HEK293 (cell line): ENCODE measurements around the gene PDE4B.

Experiments
- CTCF ChIA-PET: fragments of 350-600 bp; formaldehyde crosslinking; extraction: SDS; loops from one replicate; lab custom pipeline; 2021; ENCODE audit warnings: antibody characterized with exemption; lab: Yijun Ruan, JAX
- POLR2A ChIA-PET: fragments of 300-600 bp; formaldehyde crosslinking; extraction: SDS; loops from one replicate; lab custom pipeline; 2020; ENCODE audit warnings: antibody characterized with exemption, inconsistent platforms; lab: Yijun Ruan, JAX
- H3K27ac ChIP-seq: fragments of 200-500 bp; sonication (Bioruptor generic); 2 replicates; pipeline ENCODE4 v1.5.1; 2014; ENCODE audit warnings: low read depth, low read length, control low read depth, inconsistent platforms; ENCODE audit errors: extremely low read depth
- H3K36me3 ChIP-seq, 2 experiments: fragments of 200-500 bp in 1 of 2; sonication (Bioruptor generic) in 1 of 2; 1 replicate in 1 of 2; 2 replicates in 1 of 2; pipeline ENCODE4 v1.5.1; 2014 to 2017; ENCODE audit warnings: inconsistent platforms in 2 of 2, low read length in 2 of 2; ENCODE audit not compliant: control insufficient read depth in 2 of 2, insufficient read depth in 1 of 2
- H3K4me1 ChIP-seq: fragments of 200-500 bp; sonication (Bioruptor generic); 2 replicates; pipeline ENCODE4 v1.5.1; 2014; ENCODE audit warnings: mild to moderate bottlenecking, low read length, inconsistent platforms; ENCODE audit not compliant: control insufficient read depth, insufficient read depth
- H3K4me3 ChIP-seq: 2 replicates; pipeline ENCODE4 v1.5.1; 2011; ENCODE audit warnings: low read depth, mild to moderate bottlenecking, control low read depth, low read length, moderate library complexity
- H3K9me3 ChIP-seq: fragments of 200-500 bp; sonication (Bioruptor generic); 2 replicates; pipeline ENCODE4 v1.5.1; 2014; ENCODE audit warnings: low read depth, low read length, inconsistent platforms; ENCODE audit not compliant: control insufficient read depth, insufficient read depth
- CTCF ChIP-seq: fragments of 450-650 bp; formaldehyde crosslinking; IDR thresholded peaks from 2 replicates; pipeline ENCODE4 v1.5.1; 2016; ENCODE audit warnings: missing biosample characterization, missing genetic modification characterization
- KLF16 ChIP-seq: fragments of 450-650 bp; formaldehyde crosslinking; IDR thresholded peaks from 2 replicates; pipeline ENCODE4 v1.5.1; 2017; ENCODE audit warnings: missing biosample characterization, missing genetic modification characterization
- PRDM6 ChIP-seq: fragments of 450-650 bp; formaldehyde crosslinking; IDR thresholded peaks from 2 replicates; pipeline ENCODE4 v1.5.1; 2017; ENCODE audit warnings: missing biosample characterization, missing genetic modification characterization
- WT1 ChIP-seq: fragments of 450-650 bp; formaldehyde crosslinking; IDR thresholded peaks from 2 replicates; pipeline ENCODE4 v1.5.1; 2016; ENCODE audit warnings: missing biosample characterization, missing genetic modification characterization
- ZFP3 ChIP-seq: fragments of 450-650 bp; formaldehyde crosslinking; IDR thresholded peaks from 2 replicates; pipeline ENCODE4 v1.5.1; 2016; ENCODE audit warnings: low read depth, missing biosample characterization, missing genetic modification characterization
- ZNF114 ChIP-seq: fragments of 450-650 bp; formaldehyde crosslinking; IDR thresholded peaks from 2 replicates; pipeline ENCODE4 v1.5.0; 2017; ENCODE audit warnings: missing biosample characterization, missing genetic modification characterization
- ZNF146 ChIP-seq: fragments of 450-650 bp; formaldehyde crosslinking; IDR thresholded peaks from 2 replicates; pipeline ENCODE4 v1.5.1; 2016; ENCODE audit warnings: missing biosample characterization, missing genetic modification characterization
- ZNF239 ChIP-seq: fragments of 450-650 bp; formaldehyde crosslinking; IDR thresholded peaks from 2 replicates; pipeline ENCODE4 v1.5.1; 2016; ENCODE audit warnings: missing biosample characterization, missing genetic modification characterization
- ZNF423 ChIP-seq: fragments of 450-650 bp; formaldehyde crosslinking; IDR thresholded peaks from 2 replicates; pipeline ENCODE4 v1.5.1; 2016; ENCODE audit warnings: missing biosample characterization, missing genetic modification characterization
- ZNF555 ChIP-seq: fragments of 450-650 bp; formaldehyde crosslinking; conservative IDR thresholded peaks from 2 replicates; pipeline ENCODE4 v1.5.1; 2017; ENCODE audit warnings: missing biosample characterization, mild to moderate bottlenecking, missing genetic modification characterization, inconsistent platforms
- ZNF571 ChIP-seq: fragments of 450-650 bp; formaldehyde crosslinking; IDR thresholded peaks from 2 replicates; pipeline ENCODE4 v1.5.0; 2017; ENCODE audit warnings: missing biosample characterization, missing genetic modification characterization
- ZNF658 ChIP-seq: fragments of 450-650 bp; formaldehyde crosslinking; IDR thresholded peaks from 2 replicates; pipeline ENCODE4; 2016; ENCODE audit warnings: missing biosample characterization, missing genetic modification characterization
- ZNF704 ChIP-seq: fragments of 450-650 bp; formaldehyde crosslinking; IDR thresholded peaks from 2 replicates; pipeline ENCODE4 v1.5.1; 2016; ENCODE audit warnings: missing biosample characterization, missing genetic modification characterization
- ZNF768 ChIP-seq: fragments of 450-650 bp; formaldehyde crosslinking; IDR thresholded peaks from 2 replicates; pipeline ENCODE4 v1.5.1; 2018; ENCODE audit warnings: missing biosample characterization, mild to moderate bottlenecking, missing genetic modification characterization
- ZNF792 ChIP-seq: fragments of 450-650 bp; formaldehyde crosslinking; IDR thresholded peaks from 2 replicates; pipeline ENCODE4 v1.5.1; 2016; ENCODE audit warnings: missing biosample characterization, missing genetic modification characterization
- ZNF830 ChIP-seq: fragments of 450-650 bp; IDR thresholded peaks from 2 replicates; pipeline ENCODE4 v1.5.0; 2018; ENCODE audit warnings: missing biosample characterization, missing genetic modification characterization, low read depth, mild to moderate bottlenecking, moderate library complexity
- ZSCAN30 ChIP-seq: fragments of 450-650 bp; IDR thresholded peaks from 2 replicates; pipeline ENCODE4 v1.5.1; 2018; ENCODE audit warnings: missing biosample characterization, mild to moderate bottlenecking, missing genetic modification characterization, moderate library complexity
- ZSCAN4 ChIP-seq: fragments of 450-650 bp; formaldehyde crosslinking; IDR thresholded peaks from 2 replicates; pipeline ENCODE4 v1.5.1; 2017; ENCODE audit warnings: missing biosample characterization, missing genetic modification characterization
- TF ChIP-seq, protein P1 (sequence below): fragments of 450-650 bp; formaldehyde crosslinking; IDR thresholded peaks from 2 replicates; pipeline ENCODE4 v1.5.1; 2016; ENCODE audit warnings: missing biosample characterization, missing genetic modification characterization

Gene PDE4B

GRCh38 chr1:66335125-66335524, 542.4 kb downstream of the PDE4B start:
- ChIA-PET POLR2A (no interaction called here), CTCF (no interaction called here)
- H3K27ac ChIP-seq: no peak overlapping the region
- H3K36me3 ChIP-seq: no peaks in the 10 kb centered on the region
- no peak for TF ChIP-seq ZNF571 (tag by site-specific recombination)
- TF ChIP-seq, protein P1, sequence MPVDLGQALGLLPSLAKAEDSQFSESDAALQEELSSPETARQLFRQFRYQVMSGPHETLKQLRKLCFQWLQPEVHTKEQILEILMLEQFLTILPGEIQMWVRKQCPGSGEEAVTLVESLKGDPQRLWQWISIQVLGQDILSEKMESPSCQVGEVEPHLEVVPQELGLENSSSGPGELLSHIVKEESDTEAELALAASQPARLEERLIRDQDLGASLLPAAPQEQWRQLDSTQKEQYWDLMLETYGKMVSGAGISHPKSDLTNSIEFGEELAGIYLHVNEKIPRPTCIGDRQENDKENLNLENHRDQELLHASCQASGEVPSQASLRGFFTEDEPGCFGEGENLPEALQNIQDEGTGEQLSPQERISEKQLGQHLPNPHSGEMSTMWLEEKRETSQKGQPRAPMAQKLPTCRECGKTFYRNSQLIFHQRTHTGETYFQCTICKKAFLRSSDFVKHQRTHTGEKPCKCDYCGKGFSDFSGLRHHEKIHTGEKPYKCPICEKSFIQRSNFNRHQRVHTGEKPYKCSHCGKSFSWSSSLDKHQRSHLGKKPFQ (tag by site-specific recombination): no peak
- no peak for TF ChIP-seq ZSCAN30
- no peak for TF ChIP-seq ZNF768 (tag by site-specific recombination)
- TF ChIP-seq ZNF114: no peak
- no peak for TF ChIP-seq KLF16
- TF ChIP-seq WT1 (tag by site-specific recombination): no peak
- H3K9me3 ChIP-seq: no peaks in the 10 kb centered on the region
- H3K4me1 ChIP-seq: peaks cover 5% of the 10 kb centered on the region; the same call in 1 of the 2 replicates
- no peak overlapping the region for H3K4me3 ChIP-seq

DNA sequence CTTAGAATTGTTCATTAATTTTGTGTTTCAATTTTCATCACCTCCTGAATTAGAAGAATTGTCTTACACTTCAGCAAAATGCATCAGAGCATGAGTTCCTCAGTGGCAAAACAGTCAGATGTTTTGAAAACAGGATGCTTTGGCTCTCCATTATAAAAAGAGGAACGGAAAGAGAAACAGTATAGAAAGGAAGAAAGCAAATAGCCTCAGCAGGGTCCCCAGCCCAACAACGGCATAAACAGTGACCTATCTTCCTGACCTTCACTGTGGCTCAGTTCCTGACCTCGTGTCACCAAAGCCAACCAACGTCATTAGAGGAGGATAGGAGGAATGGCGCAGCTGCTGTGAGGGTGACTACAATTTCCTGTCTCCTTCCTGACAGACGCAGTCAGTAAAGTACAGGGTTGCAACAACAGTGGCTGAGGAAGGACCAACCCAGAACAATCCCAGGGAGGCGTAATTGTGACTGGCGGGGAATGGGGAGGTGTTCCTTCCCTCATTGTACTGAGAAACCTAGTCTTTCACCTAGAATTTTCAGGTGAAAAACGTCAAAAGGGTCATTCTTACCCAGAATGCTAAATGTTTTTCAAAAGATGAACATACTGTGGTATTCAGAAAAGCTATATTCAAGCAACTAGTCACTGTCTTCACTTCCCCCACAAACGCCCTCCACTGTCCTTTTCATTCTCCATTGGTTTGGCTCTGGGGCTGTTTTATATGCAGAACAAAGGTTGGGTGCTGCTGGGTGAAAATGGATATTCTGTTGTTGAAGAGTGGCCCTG, 543.4 kb downstream of the PDE4B start:
- CTCF ChIA-PET: interaction anchor here (0.9 kb wide), 1 partner anchor 41 kb away, joined by 3 read pairs; no protein-coding TSS in a partner anchor
- H3K27ac ChIP-seq: no peak overlapping the region
- H3K4me1 ChIP-seq: peaks cover 5% of the 10 kb centered on the region; the same call in 1 of the 2 replicates
- H3K4me3 ChIP-seq: no peak overlapping the region
- no peaks in the 10 kb centered on the region for H3K36me3 ChIP-seq
- TF ChIP-seq PRDM6 (tag by site-specific recombination): no peak
- TF ChIP-seq ZFP3: no peak
- TF ChIP-seq ZNF792: no peak
- no peak for TF ChIP-seq ZNF423 (tag by site-specific recombination)
- TF ChIP-seq CTCF (tag by site-specific recombination): no peak
- H3K9me3 ChIP-seq: no peaks in the 10 kb centered on the region
- POLR2A ChIA-PET: no interaction called here

- H3K36me3 ChIP-seq: no peaks in the 10 kb centered on the region
- no peak overlapping the region for H3K27ac ChIP-seq
Measured at GRCh38 chr1:66336641-66336990, 543.9 kb downstream of the PDE4B start.

More at GRCh38 chr1:66336641-66336990, 543.9 kb downstream of the PDE4B start:
- ChIA-PET CTCF (interaction anchor here (0.9 kb wide), 1 partner anchor 40 kb away, joined by 3 read pairs; no protein-coding TSS in a partner anchor), POLR2A (no interaction called here)
- H3K4me1 ChIP-seq: peaks cover 5% of the 10 kb centered on the region; the same call in 1 of the 2 replicates
- no peak for TF ChIP-seq ZNF704 (tag by site-specific recombination)
- TF ChIP-seq ZNF239: no peak
- no peak for TF ChIP-seq ZNF555 (tag by site-specific recombination)
- no peak for TF ChIP-seq ZNF658 (tag by site-specific recombination)
- TF ChIP-seq ZNF830 (tag by site-specific recombination): no peak
- TF ChIP-seq ZNF146 (tag by site-specific recombination): no peak
- no peak for TF ChIP-seq ZSCAN4 (tag by site-specific recombination)
- TF ChIP-seq, all 188 proteins: peak for 0
- Histone ChIP-seq H3K9me3 (no peaks in the 10 kb centered on the region), H3K4me3 (no peak overlapping the region)
